DND-41 (cell line): ENCODE data around the gene RASGRP1.

Source experiments
- CTCF ChIP-seq: IDR thresholded peaks from 2 replicates; pipeline ENCODE4 v1.5.1; 2012; ENCODE audit warnings: borderline replicate concordance, low read length, moderate library complexity, mild to moderate bottlenecking; ENCODE audit not compliant: poor library complexity, severe bottlenecking; ENCODE audit errors: extremely low read depth
- EZH2 ChIP-seq: IDR thresholded peaks from 3 replicates; pipeline ENCODE4 v1.6.1; 2012; ENCODE audit warnings: borderline replicate concordance, low read depth, mild to moderate bottlenecking, moderate library complexity, low read length, inconsistent platforms; ENCODE audit not compliant: severe bottlenecking

- TF ChIP-seq EZH2: no peak
- no peak for TF ChIP-seq CTCF
These were observed 74.2 kb downstream of the RASGRP1 start for GRCh38 chr15:38490242-38490922.
